ENCODE data around the gene NOL11.
"Not testable (repeated sequence)": the region's sequence is repeated elsewhere in the genome, so short reads cannot be mapped to it uniquely, and the experiment has no call there.

Gene NOL11

DNA sequence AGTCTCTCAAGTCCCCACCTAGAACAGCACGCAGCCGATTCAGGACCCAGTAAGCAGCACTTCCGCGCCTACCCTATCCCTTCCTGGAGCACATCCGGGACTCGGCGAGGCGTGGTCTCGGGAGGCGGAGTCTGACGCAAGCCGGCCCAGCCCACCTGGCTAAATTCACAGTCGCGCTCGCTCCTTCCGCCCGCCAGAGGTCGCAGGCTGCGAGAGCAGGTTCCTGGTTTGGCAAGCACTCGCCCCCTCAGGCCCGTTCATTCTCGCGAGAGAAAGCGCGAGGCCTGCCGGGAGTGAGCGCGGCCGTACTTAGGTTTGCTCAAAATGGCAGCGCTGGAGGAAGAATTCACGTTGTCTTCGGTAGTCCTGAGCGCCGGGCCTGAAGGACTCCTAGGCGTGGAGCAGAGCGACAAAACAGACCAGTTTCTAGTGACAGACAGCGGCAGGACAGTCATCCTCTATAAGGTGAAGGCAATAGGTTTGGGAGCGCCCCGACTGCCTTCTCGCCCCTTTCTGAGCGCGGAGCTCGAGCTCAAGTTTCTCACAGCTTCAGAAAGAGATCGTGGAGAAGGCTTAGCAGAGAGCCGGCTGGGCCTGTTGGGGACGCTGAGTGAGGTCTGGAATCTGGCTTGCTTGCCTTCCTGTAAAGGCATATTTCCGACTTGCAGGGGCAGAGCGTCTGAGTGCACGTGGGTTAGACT lies at the start of gene NOL11:
Gene NOL11, plus strand, starts transcription at position 313 of the 701 bp plus-strand sequence. Its CDS starts 12 bp downstream, at position 325.
- DNase-seq (ENCODE audit: low read depth) = peak; percentile 99

DNA sequence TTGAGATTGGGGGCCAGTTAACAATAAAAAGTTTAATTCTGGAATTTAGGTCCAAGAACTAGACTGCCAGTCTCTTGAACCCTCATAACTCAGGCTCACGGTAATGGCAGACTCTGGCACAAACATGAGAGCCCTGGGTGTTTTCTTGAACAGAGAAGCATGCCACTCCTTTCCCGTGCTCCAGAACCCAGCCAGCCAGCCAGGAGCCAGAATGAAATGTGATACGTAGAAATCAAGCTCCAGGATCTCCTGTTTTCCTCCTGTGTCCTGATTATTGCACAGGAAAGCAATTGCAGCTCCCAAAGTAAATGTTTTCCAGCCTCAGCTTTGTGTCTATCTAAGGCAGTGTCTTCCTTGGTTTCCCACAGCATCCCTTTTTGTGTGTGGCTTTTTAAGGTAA lies 46.2 kb upstream of the NOL11 start:
- no peak for DNase-seq (ENCODE audit: low read depth)

DNA sequence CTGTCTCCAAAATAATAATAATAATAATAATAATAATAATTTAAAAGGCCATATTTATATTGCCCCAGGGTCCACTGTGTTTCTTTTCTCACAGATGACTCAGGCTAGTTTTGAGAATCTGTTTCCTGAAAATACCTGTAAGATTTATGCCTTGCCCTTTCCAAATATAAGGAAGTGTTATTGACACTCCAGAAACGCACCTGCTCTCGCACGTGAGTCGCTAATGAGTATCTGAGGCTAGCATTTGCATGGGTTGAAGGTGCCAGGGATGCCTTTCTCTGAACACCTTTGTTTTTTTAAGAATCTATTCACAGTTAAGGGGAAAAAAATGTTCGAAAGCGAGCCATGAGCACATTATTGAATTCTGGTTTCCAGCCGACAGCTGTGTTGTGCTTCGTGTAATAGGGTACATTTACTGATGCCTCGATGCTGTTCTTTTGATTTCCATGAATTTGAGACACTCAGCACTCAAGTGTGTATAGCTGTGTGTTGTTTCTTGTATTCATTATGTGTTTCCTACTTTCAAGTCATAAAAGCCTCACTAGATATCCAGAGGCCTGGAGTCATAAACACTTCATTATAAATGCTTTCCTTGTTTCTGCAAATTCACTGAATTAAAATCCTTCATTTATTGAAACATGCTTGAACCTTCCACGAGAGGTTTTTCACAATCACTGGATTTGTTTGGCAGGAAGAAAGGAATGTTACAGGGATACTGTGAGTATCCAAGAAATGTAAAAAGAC lies 45.0 kb upstream of the NOL11 start:
- DNase-seq (ENCODE audit: low read depth) = no peak

DNA sequence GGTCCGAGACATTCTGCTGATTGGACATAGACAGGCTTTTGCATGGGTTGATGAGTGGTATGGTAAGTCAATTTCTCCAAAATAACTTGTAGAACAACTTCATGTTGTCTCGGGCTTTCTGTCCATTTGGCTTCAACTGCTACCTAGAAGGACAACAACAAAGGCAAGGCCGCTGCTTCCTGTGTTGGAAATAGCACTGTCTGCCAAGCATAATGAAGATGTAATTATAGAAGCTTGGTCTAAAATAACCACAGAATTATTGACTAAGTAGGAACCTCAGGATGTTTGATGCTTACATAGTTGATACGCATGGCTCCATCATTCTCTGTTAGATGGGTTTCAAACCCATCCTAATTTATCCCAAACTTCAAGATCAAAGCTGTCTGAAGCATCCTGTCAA lies 42.3 kb upstream of the NOL11 start:
- no peak for DNase-seq (ENCODE audit: low read depth)

DNA sequence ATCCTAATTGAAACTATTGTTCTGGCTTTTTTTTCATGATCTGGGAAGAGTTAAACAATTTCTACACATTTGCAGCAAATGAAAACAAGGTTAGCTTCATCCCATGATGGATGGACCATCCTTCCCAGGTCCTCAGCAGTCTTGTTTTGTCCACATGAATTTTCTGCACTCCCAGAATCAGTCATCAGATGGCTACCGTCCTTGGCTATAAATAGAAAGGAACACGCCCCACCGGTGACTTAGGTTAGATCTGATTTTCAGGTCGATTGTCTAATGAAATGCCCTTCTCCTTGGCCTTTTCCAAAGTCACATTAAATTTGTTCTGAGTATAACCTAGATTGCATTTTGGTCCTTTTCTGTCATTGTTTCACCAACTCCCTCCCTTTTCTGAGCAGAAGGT lies 41.4 kb upstream of the NOL11 start:
- DNase-seq (ENCODE audit: low read depth) = no peak

DNA sequence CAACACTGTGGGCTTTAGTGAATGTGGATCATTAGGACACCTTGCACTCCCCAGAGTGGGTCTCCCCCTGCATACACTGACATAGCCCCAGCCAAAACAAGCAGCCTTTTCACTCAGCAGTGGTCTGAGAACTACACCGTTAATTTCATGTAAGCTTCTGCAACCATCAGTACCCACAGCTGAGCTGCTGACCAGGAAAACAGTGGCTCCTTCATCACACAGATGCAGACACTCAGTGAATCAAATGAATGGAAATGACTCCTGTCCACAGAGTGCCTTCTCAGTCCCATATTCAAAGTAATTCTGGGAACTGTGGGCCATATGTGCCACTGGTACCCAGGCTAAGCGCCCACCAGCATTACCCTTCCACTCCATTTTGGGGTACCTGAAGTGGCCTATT lies 39.3 kb upstream of the NOL11 start:
- DNase-seq (ENCODE audit: low read depth) = no peak

DNA sequence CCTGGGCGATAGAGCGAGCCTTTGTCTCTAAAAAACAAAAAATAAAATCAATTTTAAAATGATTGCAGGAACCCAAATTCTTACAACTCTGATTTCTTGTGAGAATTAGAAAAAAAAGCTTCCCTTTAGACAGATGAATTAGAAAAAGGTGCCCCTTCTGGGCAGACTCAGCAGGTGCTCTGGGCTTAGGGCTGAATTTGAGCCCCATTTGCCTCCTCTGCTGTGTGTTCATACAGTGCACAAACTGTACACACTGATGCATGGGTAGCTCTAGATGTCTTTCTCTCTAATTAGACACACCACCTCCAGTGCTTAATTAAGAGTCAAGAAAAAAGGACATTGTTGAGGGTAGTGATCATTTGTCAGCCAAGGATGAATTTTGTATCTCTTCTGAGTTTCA lies 38.5 kb upstream of the NOL11 start:
- no peak for DNase-seq (ENCODE audit: low read depth)

DNA sequence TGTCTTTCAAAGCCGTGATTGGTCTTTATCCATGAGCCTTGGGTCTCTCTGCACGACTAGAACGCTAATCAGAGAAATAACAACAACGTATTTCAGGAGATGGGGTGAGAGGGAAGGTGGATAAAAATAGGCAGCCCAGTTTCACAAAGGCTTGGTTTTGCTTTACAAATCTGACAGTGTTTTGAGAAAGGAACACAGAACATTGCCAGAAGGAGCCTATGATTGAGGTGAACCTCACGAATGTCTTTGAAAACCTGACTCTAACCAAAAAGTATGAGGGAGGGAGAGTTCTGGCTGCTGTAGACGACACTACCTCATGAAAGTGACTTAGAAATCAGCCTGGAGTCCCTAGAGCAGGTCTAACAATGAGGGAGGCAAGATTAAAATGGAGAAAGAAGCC lies 38.0 kb upstream of the NOL11 start:
- DNase-seq (ENCODE audit: low read depth) = no peak

DNA sequence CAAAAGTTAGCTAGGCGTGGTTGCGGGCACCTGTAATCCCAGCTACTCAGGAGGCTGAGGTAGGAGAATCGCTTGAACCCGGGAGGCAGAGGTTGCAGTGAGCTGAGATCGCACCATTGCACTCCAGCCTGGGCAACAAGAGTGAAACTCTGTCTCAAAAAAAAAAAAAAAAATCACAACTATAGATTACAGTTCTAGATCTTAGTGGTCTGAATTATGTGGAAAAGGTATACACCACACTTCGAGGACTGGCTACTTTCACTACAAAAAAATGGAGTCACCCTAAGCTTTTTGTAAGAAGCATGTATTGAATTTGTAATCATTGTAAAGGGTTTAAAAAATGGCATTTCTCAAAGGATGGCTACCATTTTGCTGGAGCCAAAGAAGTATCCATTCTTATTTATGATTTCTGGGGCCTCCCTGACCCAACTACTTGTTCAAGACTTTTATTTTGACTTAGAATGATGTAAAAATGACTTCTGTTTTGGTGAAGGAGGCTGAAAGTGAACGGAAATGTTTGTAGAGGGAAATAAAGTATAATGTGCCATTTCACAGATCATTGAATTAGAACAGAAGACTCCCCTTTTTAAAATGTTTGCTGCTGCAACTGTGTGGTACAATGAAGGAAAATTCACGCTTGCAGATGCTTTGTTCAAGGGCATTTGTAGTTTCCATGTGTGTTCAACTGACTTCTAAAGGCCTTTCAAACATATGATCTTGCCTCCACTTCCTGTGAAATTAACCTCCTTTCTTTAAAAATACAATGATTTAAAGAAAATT lies 37.1 kb upstream of the NOL11 start:
- no peak for DNase-seq (ENCODE audit: low read depth)

DNA sequence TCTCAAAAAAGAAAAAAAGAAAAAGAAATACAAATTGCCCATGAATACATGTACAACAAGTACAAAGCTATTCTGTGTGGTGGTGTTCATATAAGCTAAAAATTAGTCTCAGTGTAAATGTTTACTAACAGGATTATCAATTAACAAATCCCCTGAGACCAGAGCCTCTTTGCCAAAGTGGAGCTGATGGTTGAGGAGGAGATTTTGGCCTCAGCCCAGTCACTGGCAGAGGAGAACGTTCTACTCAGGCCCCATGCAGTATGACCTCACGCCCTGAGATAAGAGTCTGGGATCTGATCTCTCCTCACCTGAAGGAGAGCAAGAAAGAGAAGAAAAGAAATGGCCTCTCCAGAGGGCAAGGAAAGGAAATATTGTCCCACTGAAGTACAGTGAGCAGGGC lies 35.5 kb upstream of the NOL11 start:
- no peak for DNase-seq (ENCODE audit: low read depth)

DNA sequence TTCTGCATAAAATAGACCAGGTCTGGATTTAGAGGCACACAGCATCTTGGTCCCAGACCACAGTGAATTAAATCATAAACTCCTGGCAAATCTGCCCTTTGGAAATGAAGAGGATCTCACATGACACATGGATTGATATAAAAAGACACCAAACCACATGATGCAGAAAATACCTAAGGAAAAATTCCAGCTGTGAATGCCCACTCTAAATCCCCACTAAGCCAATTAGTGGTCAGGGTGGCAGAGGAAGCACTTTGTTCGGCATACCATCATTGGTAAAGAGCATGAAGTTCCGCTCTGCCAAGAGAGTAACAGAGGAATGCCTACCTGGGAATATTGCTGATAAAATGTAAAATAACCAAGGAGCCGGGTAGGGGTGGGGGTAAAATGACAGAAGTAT lies 32.4 kb upstream of the NOL11 start:
- no peak for DNase-seq (ENCODE audit: low read depth)

DNA sequence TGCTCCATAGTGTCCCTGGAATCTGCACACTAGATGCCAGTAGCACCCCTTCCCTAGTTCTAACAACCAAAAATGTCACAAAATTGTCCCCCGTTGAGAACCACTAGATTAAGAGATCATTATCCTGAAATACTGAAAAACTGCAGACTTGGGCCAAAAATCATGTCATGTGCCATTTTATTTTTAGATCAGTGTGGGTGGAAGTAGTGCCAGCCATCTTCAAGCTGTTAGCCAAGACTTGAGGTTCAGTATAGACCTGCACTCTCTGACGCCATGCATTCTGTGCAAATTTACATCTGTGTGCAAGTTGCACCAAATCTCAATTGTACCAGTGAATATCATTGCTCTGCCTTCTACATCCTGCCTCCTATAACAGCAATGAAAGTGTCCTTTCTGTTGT lies 31.5 kb upstream of the NOL11 start:
- DNase-seq (ENCODE audit: low read depth) = no peak

DNA sequence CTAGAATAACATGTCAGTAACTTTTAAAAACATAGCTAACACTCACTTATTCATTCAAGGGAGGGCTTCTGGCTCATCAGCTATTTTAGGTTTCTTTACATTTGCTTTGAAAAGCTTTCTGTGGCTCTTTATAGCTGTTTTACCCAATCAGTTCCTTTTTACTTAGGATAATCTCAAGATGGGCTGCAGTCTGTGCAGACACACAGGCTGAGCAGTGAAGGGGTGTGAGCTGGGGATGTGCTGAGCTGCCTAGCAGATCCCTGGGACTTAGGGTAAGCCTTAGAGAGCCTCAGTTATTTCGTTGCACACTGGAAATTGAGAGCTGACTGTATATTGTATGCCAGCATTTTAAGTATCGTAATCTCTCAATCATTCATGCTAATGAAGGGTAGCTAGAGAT lies 30.2 kb upstream of the NOL11 start:
- no peak for DNase-seq (ENCODE audit: low read depth)

DNA sequence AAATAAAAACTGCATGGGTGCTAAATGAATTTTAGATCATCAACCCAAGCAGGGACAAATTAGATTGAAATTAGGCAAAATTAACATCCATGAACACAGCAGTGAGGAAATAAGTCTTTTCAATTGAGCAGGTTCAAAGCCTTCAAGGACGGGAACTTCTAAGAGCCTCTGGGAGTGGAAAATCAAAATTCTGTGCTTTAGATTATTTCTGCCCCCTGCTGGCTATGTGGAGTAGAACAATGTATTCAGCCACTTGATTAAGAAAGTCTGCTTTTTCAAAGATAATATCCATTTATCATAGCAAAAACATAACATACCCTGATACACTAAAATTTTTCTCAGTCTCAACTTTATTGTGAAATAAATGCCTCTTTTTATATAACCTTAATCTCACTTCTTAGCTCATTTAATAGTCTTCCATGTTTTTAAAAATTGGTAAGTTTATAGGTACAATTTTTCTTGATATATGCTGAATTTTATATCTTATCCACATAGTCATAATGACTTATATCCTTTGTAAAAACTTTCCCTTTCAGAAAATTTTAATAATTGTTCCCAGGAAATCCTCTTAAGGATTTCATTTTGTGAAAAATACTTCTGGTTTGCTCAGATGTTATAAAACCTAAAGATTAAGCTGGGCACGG lies 28.1 kb upstream of the NOL11 start:
- peak; percentile 14 for DNase-seq (ENCODE audit: low read depth)

DNA sequence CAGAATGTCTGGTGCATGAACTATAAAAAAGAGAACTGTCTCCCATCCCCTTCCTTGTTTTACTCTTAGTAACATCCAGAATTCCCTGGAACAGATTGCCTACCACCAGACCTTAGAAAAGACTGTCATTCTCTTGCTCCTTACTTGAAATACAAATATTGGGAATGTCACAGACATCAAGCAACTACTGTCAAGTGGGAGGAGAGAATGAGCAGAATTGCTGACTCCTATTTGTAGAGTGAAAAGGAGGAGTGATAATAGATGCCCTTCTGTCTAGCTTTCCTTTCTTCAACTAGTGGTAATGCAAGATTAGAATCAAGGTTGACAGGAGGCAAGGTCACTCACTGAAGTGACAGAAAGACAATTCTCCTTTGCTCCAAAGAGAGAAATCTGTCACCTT lies 23.9 kb upstream of the NOL11 start:
- DNase-seq (ENCODE audit: low read depth) = no peak

DNA sequence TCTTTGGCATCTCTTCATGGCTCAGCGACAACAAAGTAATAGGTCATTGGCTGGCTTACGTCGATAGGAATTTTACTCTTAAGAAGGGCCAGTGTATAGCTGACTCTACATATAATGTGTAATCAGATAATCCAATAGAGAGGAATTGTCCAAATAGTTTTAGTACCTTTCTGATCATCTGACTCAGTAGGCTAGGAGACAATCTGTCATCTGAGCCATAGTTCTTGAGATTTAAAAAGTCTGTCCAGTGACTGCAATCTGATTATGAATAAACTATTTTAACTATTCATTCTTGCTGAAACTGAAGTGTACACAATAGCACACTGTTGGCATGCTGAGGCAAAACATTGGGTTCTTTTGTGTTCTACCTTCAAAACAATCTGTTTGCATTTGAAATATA lies 21.4 kb upstream of the NOL11 start:
- DNase-seq (ENCODE audit: low read depth) = no peak

DNA sequence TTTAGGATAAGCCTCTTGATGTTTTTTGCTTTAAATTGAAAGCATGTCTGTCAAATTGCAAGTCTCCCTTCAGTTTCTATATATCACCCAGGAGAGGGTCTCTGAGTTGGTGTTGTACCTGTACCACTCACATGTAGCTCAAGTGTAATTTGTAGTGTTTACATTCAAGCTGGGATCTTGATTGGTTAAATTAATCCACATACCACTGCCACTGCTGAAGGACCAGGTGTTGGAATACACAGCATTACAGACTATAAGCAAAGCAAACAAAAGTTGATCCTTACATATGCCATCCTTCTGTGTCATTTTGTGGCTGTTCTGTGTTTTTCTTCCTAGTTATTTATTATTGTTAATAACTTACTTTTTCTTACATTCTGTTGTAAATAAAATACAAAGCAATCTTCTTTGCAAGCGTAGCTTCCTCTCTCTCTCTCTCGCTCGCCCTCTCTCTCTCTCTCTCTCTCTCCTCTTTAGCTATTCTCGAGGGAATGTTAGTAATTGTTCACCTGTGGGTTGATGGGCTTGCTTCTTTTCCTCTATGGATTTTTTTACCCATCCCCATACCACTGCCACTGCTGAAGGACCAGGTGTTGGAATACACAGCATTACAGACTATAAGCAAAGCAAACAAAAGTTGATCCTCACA lies 20.8 kb upstream of the NOL11 start:
- no peak for DNase-seq (ENCODE audit: low read depth)

DNA sequence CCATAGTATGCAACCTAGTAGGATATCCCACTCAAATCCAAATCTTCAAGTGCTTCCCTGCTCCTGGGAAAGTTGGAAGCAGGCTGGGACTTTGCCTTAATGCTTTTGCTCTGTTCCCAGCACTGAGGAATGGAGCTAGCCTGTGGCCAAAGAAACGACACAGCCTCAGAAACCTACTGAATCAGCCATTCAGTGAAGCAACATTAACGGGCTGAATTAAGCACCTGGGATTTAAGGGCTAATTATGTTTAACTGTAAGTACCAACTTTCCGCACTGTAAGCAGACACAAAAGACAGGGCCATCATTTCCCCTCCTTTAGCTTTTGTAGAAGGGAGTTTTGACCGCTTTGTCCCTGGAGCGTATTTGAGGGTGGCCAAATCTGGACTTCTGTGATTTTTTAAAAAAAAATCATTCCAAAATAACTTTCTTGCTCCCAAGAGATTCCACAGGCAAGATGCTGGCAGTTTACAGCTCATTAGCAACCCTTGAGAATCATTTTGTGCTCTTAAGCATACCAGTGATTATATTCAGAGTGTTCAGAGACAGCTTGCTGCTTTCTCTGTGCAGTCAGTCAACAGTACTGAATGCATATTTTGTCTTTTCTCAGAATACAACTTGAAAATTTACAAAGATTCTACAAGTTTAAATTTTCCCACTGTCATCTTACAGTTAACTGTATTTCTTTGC lies 17.6 kb upstream of the NOL11 start:
- DNase-seq (ENCODE audit: low read depth) = no peak

DNA sequence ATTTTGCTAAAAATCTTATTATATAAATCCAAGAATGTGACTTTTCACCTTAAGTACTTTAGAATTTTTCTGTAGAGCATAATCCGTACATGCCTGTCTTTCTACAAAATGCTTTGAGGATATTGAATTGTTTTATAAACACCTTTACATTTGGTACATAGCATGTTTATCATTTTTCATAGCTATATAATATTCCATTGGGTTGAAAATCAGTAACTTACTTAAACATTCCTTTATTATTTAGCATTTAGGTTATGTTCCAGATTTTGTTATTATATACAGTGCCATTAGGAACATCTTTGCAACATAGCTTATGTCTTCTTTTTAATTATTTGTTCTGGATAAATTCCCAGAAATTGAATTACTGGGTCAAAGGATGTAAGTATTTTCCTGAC lies 17.0 kb upstream of the NOL11 start:
- DNase-seq (ENCODE audit: low read depth) = no peak

DNA sequence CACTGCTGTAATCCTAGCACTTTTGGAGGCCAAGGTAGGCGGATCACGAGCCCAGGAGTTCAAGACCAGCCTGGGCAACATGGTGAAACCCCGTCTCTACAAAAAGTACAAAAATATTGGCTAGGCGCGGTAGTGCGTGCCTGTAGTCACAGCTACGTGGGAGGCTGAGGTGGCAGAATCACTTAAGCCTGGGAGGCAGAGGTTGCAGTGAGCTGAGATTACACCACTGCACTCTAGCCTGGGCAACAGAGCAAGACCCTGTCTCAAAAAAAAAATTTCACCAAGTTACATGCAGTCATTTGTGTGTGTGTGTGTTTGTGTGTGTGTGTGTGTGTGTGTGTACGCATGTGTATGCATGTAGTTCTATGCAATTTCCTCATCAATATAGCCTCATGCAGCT lies 14.9 kb upstream of the NOL11 start:
- DNase-seq (ENCODE audit: low read depth) = not testable (repeated sequence)

DNA sequence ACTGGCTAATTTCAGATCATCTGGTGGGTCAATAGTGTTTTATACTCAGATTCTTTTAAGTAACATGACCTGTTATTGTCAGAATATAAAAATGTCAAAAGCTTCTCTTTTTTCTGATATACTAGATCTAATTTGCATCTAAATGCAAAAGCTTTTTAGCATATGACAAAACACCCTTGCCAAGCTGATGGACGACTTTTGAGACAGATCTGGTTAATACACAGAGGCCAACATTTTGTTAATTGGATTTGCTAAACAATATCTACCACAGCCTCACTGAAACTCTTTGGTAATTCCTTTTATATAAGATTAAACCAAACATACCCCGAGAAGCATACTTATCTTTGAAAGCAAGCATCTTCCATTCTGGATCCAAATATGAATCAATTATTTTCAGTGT lies 10.3 kb upstream of the NOL11 start:
- DNase-seq (ENCODE audit: low read depth) = no peak

DNA sequence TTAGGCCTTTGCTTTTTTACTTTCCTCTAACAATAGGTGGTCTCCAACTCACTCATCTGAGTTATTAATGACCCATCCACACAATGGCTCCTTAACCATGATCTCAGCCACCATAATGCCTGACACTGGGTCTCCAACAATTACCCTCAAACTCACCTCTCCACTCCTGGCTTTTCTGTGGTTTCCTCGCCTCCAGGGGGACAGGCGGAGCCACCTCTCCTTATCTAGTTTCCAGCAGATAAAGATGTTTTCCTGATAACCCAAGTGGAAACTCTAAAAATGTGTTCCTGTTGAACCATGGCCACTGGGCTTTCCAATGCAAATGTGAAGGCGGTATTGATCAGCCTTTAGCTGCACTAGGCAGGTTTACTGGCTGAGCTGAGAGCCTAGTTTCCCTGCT lies 9.4 kb upstream of the NOL11 start:
- no peak for DNase-seq (ENCODE audit: low read depth)

All from activated gamma-delta T cell treated with anti-CD3 and anti-CD28 coated beads, Interleukin-2, amount 50 U/mL, for 16 hours (primary cell).